VCaP (cell line): ENCODE measurements around the gene OPA1.
A peak's percentile ranks its signal among the peaks of the same experiment; 100 is the strongest.

Experiments used
- H3K27ac ChIP-seq: fragments of 450-650 bp; 2 replicates; pipeline ENCODE4 v1.5.1; 2017
- CTCF ChIP-seq: fragments of 450-650 bp; conservative IDR thresholded peaks from 2 replicates; pipeline ENCODE4 v1.5.1; 2017; ENCODE audit warnings: mild to moderate bottlenecking, moderate library complexity

The OPA1 gene, protein sequence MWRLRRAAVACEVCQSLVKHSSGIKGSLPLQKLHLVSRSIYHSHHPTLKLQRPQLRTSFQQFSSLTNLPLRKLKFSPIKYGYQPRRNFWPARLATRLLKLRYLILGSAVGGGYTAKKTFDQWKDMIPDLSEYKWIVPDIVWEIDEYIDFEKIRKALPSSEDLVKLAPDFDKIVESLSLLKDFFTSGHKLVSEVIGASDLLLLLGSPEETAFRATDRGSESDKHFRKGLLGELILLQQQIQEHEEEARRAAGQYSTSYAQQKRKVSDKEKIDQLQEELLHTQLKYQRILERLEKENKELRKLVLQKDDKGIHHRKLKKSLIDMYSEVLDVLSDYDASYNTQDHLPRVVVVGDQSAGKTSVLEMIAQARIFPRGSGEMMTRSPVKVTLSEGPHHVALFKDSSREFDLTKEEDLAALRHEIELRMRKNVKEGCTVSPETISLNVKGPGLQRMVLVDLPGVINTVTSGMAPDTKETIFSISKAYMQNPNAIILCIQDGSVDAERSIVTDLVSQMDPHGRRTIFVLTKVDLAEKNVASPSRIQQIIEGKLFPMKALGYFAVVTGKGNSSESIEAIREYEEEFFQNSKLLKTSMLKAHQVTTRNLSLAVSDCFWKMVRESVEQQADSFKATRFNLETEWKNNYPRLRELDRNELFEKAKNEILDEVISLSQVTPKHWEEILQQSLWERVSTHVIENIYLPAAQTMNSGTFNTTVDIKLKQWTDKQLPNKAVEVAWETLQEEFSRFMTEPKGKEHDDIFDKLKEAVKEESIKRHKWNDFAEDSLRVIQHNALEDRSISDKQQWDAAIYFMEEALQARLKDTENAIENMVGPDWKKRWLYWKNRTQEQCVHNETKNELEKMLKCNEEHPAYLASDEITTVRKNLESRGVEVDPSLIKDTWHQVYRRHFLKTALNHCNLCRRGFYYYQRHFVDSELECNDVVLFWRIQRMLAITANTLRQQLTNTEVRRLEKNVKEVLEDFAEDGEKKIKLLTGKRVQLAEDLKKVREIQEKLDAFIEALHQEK

DNA sequence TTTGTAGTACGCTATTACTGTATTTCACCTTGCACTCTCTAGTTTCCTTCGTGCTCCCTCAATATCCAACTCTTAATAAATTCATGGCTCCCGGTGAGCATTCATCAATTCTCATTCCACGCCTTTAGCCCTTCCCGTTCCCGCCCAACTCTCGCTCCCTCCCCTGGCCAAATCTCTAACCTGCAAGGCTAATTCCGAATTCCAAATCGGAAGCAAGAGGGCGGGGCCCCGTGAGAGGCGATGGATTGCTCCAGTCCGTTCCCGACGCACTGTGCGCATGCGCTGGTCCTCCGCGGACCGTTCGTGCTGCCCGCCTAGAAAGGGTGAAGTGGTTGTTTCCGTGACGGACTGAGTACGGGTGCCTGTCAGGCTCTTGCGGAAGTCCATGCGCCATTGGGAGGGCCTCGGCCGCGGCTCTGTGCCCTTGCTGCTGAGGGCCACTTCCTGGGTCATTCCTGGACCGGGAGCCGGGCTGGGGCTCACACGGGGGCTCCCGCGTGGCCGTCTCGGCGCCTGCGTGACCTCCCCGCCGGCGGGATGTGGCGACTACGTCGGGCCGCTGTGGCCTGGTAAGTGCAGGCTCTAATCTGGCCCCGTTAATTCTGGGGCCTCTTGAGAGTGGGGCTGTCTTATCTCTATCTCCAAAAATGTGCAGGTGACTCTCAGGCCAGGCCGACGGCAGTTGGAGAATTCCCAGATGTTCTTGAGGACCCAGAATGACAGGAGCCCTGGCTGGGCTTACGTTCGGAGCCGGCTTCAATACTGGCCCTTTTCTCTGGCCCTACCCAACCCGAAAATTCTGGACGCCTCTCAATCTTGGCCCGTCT lies at the start of gene OPA1:
Gene OPA1 (plus strand): TSS at position 368 of the 827 bp plus-strand sequence. CDS start 170 bp downstream, at position 538.
- peak; percentile 57 for TF ChIP-seq CTCF

GRCh38 chr3:193544289-193544688 lies 48.7 kb upstream of the OPA1 start:
- no peak for TF ChIP-seq CTCF
- no peak overlapping the region for H3K27ac ChIP-seq

More for the DNA sequence above, at the start of gene OPA1:
- peak within 1 kb of the TSS; percentile 86 for H3K27ac ChIP-seq

GRCh38 chr3:193545304-193545703 lies 47.7 kb upstream of the OPA1 start:
- no peak overlapping the region for H3K27ac ChIP-seq
- no peak for TF ChIP-seq CTCF

GRCh38 chr3:193546129-193546528 lies 46.9 kb upstream of the OPA1 start:
- TF ChIP-seq CTCF: no peak
- no peak overlapping the region for H3K27ac ChIP-seq

DNA sequence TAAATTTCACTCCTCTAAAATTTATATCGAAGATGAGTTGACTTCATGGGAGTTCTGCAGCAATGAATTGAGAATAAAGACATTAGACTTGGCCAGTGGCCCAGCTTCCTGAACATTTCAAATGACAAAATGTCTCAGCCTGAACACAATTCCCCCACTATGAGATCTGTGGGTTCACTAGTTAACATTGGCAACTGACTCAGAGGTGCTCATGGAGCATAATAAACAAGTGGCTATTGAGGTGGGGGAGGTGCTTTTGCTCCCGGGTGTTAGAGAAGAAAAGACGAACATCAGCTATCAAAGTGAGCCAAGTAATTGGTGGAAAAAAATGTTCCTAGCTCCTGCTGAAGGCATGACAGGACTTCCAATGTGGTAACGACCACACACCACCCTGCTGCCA lies 44.6 kb upstream of the OPA1 start:
- TF ChIP-seq CTCF: no peak
- no peak overlapping the region for H3K27ac ChIP-seq

DNA sequence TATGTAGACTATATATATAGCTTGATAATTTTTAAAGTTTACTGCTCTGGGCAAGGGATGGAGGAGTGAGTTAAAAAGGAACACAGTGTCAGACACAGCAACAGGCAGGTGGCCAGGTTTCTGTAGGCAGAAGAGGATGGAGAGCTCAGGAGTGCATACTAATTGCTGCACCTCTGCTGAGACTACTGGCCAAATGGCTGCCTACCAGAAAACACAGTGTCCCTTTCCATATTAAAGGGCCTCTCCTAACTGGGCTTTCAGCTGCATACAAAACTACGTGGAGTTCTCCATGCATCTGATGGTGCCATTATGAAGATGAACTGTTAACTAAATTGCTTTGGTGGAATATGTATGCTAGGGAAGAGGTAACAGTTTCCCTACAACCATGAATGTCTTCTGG lies 40.1 kb upstream of the OPA1 start:
- TF ChIP-seq CTCF: no peak

More for the DNA sequence above, 40.1 kb upstream of the OPA1 start:
- no peak overlapping the region for H3K27ac ChIP-seq
